UCSD-AML1 (cell line): ENCODE results near the gene DNAJC28.
"Not testable (repeated sequence)": the region's sequence is repeated elsewhere in the genome, so short reads cannot be mapped to it uniquely, and the experiment has no call there.

ENCODE experiments used
- DNase-seq: peaks from one replicate; lab custom pipeline; 2025; ENCODE audit not compliant: unreplicated experiment; lab: John Stamatoyannopoulos, UW

DNAJC28 gene

DNA sequence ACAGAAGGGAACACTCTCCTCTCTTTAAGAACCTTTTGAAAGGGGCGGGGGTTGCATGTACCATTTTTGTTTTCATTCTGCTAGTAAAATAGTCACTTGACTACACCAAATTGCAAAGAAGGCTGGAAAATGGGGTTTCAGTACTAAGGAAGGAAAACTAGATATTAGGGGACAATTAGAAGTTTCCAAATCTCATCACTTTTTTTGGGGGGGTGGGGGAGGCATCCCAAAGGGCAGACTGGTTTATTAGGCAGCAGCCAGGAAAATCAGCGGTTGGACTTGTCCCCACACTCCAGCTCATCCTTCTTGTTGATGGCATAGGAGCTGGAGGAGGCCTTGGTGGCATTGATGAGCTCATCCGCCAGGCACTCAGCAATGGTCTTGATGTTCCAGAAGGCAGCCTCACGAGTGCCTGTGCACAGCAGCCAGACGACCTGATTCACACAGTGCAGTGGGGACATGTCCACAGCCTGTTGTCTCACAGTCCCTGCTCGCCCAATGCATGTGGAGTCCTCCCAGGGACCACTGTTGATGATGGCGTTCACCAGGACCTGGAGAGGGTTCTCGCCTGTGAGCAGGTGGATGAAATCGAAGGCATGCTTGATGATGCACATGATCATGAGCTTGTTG lies 10.1 kb downstream of the DNAJC28 start:
- no peak for DNase-seq

DNA sequence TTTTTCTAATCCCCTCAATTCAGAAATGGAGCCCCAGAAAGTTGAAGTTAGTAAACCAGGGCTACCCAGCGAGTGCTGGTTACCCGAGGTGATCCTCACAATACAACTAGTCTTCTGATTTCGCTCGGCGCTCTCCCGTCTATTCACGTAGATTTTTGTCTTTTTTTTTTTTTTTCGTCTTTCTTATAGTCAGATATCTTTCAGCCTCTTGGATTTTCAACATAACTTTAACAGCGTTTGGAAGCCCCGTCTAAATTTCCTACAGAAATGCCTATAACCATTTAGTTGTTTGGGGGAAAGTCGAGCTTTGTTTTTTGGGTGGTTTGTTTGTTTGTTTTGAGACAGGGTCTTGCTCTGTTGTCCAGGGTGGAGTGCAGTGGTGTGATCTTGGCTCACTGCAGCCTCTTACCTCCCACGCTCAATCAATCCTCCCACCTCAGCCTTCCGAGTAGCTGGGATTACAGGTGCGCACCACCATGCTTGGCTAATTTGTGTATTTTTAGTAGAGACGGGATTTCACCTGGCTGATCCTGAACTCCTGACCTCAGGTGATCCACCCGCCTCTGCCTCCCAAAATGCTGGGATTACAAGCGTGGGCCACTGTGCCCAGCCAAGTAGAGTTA lies 10.9 kb downstream of the DNAJC28 start:
- DNase-seq: no peak

DNA sequence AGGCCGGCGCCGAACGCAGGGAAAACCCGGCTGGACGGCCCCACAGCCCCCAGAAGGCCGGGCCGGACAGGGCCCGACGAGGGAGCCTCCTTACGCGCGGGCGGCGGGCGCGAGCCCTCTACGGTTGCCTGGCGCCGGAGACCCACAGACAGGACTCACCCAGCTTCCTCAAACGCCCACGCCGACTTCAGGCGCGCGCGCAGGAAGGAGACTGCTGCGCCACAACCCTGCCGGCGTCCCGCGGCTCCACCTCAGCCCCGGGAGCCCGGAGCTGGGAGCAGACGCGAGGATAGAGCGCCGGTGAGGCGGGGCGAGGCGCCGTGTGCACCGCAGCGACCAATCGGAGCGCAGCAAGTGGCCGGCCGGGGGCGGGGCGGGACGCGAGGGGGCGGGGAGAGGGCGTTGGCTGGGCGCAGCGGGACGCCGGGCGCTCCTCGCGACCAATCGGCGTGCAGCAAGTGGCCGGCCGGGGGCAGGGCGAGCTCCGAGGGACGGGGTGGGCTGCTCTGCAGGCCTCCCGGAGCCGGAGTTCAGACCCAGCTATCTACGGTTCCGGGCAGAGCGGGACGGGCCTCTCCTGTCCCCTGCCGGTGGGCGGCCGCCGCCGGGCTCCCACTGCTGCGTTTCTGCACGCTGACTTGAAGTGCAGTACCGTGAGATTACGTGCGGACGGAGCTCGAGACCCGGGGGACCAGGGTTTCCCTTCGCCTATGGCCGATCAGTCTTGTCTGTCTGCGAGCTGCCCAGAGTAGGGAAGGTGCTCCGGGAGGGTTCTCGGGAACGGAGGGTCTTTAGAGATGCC lies 11.6 kb downstream of the DNAJC28 start, which contains the start of gene TMEM50B:
TSS of gene TMEM50B (minus strand) at position 296 of the 802 bp plus-strand sequence. CDS start 11,089 bp downstream, outside the sequence.
- DNase-seq: peak; percentile 98

DNA sequence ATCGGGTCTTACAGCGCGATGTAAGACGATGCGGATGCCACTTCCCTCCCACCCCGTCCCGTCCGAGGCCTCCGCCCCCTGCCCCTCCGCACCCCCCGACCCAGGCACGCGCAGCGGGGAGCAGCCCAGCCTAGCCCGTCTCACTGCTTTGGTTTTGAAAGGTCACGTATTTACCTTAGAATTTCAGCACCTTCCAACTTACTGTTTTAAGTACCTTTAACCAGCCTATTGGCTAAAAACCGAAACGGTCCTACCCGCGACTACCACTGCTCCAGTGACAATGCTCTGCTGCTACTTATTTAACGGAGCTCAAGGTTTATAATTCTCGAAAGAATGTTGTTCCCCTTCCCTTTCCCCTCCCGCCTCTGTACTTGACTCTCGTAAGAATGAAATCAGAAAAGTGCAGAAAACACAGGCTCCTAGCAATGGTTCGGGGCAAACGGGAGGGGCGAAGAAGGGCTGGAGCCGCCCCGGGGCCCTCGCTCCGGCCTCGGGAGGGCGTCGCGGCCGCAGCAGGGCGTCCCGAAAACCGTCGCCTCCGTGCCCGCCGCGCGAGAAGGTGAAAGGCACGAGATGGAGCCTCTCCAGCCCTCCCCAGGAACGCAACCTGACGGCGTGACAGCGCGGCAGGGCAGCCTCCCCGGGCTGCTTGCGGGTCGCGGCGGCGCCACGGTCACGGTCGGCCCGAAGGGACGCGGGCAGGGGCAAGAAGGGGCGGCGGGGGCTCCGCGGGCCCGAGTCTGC lies 12.4 kb downstream of the DNAJC28 start:
- peak; percentile 60 for DNase-seq

DNA sequence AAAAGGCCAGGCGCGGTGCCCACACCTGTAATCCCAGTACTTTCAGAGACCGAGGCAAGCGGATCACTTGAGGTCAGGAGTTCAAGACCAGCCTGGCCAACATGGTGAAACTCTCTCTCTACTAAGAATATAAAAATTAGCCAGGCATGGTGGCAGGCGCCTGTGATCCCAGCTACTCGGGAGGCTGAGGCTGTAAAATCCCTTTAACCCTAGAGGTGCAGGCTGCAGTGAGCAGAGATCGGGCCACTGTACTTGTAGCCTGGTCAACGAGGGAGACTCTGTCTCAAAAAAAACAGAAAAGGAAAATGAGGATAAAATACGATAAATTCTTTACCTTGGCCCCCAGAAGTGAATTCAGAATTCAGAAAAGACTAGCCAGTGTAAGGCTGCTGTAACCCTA lies 13.3 kb downstream of the DNAJC28 start:
- DNase-seq: no peak

DNA sequence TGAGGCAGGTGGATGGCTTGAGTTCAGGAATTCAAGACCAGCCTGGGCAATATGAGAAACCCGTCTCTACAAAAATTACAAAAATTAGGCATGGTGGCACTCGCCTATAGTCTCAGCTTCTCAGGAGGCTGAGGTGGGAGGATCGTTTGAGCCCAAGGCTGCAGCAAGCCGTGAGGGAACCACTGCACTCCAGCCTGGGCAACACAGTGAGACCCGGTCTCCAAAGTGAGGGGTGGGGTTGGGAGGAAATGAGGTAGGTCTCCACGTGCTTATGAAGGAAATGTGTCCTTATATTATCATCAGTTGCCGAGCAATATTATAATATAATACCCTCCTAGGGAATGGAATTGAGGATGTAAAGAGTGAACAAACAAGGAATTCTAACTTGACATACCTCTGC lies 14.4 kb downstream of the DNAJC28 start:
- DNase-seq: no peak

DNA sequence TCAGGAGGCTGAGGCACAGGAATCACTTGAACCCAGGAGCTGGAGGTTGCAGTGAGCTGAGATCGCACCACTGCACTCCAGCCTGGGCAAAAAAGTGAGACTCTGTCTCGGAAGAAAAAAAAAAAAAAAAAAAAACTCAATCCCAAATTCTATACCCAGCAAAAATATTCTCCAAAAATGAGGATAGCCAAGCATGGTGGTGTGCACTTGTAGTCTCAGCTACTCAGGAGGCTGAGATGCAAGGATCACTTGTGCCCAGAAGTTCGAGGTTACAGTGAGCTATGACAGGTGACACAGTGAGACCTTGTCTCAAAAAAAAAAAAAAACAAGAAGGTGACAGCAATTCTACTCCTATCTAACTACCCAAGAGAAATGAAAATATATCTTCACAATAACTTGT lies 18.2 kb downstream of the DNAJC28 start:
- no peak for DNase-seq

DNA sequence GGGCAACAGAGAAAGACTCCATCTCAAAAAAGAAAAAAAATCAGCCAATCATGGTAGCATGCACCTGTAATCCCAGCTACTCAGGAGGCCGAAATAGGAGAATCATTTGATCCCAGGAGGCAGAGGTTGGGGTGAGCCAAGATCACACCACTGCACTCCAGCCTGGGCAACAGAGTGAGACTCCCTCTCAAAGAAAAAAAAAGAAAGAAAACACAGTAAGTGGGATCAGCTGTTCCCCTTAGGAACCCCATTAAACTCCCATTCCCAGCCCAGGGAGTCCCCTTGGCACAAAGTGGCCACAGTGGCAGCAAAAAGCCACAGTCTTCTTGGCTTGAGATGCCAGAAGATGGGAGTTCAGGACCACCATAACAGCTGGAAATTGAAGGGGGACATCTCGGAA lies 20.8 kb downstream of the DNAJC28 start:
- DNase-seq: no peak

DNA sequence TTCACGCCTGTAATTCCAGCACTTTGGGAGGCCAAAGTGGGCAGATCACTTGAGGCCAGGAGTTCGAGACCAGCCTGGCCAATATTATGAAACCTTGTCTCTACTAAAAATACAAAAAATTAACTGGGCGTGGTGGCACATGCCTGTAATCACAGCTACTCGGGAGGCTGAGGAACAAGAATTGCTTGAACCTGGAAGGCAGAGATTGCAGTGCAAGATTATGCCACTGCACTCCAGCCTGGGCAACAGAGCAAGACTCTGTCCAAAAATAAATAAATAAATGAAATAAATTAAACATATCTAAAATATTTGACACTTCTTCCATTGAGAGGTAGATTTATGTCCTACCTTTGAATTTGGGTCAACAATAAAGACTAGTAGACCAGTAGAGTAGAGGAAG lies 22.3 kb downstream of the DNAJC28 start:
- DNase-seq: not testable (repeated sequence)

DNA sequence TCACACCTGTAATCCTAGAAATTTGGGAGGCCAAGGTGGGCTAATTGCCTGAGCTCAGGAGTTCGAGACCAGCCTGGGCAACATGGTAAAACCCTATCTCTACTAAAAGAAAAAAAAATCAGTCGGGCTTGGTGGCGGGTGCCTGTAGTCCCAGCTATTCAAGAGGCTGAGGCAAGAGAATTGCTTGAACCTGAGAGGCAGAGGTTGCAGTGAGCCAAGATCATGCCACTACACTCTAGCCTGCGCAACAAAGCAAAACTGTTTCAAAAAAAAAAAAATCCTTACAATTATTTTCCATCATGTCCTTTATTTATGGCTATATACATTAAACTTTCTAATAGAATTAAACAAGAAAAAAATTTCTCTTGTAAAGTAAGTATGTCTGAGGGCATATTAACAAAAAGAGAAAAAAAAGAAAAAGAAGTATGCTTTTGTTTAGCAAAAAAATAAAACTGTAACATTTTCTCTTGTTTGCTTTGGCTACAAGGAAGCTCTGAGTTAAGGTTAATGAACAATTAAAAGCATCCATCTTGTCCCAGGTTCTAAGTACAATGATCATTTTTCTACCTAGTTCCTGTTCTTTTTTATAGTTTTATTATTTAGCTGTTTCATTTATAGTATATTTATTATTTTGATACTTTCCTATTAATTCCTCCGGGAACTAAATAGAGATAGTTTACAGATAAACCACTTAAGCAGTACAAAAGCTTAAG lies 29.8 kb downstream of the DNAJC28 start:
- no peak for DNase-seq

DNA sequence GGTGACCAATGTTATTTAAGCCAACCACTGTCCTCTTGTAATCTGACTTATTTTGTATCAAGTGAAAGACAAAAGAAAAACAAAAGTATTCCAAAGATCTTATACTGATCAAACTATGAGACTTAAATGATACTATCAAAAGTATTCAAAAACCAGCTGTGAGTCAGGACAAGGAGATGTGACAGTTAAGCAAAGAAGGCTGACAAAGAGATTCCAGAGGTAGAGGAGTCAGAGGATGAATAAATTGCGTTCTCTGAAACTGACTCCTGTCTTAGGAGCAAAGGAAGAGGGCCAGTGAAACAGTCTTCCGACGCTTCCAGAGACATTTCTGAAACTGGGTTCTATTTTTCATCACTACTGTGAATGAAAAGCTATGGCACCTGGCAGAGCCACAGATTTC lies 32.7 kb downstream of the DNAJC28 start:
- no peak for DNase-seq

DNA sequence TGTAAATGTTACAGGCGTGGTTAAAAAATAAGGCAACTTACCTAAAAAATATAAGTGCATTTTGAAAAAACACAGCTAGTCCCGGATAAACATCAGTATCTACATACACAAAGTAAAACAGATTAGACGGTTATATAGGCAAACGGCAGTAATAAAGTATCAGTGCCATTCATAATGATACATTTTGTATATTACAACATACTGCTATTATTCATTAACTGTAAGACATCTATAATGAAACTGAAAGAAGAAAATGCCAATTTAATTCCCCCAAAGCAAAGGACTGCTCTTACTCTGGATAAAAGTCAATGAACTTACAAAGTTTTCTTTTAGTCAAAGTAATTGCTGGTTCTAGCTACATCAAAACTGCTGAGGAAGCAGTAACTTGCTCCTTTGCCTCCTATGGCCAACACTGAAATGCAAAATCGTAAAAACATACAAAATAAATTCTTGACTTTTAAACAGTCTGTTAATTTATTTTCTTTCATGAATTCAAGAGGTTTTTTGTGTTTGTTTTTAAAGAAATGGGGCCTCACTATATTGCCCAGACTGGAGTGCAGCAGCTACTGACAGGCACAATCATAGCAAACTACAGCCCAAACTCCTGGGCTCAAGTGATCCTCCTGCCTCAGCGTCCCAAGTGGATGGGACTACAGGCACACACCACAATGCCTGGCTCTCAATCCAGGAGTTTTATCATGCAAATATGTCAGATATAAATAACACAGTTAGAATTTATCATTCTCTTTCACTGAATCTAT lies 35.6 kb downstream of the DNAJC28 start:
- DNase-seq: no peak

DNA sequence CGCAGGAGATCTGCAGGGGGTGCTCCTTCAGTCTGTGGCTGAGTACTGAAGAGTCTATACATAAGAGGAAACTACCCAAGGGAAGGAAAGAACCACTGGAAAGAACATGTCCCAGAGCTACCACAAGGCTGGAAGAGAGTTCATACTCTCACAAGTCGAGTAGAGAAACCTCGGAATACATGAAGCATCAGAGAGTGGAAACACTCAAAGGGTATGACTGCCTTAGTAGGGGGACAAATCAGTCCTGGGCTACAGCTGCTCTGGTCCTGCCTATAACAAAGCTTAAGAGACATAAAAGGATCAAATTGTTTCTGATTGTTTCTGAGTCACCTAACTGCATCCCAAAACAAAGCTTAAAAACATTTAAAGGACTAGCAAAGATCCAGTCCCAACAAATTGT lies 39.2 kb downstream of the DNAJC28 start:
- DNase-seq: no peak

DNA sequence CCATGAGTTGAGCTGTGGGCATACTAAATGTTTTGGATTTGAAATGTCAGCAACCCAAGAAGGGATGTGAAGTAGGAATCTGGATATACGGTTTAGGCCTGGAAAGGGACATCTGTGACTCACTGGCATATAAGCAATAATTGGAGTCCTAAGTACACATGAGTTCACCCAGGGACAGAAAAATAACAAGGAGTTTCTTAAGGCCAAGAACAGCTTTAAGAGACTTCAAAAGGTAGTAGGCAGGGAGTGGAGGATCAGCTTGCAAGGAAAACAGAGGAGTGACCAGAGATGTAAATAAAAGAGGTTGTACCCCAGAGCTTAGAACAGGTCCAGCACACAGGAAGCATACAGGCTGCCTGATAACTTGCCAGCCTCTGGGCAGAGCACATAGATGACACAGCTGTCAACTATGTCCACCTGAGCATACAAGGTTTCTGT lies 39.9 kb downstream of the DNAJC28 start:
- DNase-seq: no peak

DNA sequence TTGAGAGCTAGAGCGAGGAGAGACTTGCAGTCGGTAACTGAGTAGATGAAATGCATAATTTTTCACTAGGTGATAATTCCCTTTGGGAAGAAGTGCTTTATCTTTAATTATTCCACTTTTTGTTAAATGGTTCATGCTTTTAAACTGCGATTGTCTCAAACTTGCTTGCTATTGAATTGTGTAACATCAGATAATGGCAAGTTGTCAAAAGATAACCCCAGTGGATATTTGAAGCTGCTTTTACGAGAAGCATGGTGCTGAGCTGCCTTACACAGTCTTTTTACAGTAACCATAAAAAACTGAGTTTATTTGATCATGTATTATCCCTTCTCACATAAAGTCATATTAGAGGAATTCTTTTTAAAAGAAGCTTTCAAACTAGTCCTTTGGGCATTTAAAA lies 41.9 kb downstream of the DNAJC28 start:
- no peak for DNase-seq

DNA sequence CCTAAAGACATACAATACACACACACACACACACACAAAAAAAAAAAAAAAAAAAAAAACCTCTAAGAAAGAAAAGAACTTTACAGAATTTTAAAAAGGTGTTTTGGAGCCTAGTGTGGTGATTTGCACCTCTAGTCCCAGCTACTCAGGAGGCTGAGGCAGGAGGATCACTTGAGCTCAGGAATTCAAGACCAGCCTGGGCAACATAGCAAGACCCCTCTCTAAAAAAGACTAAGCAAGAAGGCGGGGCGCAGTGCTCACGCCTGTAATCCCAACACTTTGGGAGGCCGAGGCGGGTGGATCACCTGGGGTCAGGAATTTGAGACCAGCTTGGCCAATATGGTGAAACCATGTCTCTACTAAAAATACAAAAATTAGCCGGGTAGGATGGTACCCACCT lies 44.9 kb downstream of the DNAJC28 start:
- not testable (repeated sequence) for DNase-seq

DNA sequence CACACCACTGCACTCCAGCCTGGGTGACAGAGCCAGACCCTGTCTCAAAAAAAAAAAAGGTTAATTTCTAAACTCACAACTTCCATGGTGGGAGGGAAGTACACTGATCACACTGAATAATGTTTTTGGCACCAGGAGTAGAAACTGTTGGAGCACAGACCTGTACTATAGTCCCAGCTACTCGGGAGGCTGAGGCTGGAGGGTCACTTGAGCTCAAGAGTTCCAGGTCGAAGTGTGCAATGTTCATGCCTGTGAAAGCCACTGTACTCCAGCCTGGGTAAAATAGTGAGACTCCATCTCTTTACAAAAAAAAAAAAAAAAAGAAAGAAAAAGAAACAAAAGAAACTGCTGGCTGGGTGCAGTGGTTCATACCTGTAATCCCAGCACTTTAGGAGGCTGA lies 47.0 kb downstream of the DNAJC28 start:
- DNase-seq: no peak

DNA sequence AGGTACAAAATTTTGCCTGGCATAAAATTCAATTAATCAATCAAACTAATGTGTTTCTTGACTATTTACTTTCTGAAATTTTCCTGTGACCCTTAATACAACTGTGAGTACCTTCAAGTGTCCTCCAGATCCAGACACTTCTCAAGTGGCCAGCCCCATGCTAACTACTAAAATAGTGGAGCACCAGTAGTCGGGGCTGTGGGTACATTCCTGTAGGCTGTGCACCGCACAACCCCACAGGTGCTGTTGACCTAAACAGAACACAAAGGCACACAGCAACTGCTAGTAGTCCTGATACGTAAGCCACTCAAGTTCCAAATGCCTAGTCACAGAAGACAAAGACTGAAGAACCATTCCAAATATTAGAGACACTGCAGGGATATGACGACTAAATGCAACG lies 48.3 kb downstream of the DNAJC28 start:
- DNase-seq: no peak

DNA sequence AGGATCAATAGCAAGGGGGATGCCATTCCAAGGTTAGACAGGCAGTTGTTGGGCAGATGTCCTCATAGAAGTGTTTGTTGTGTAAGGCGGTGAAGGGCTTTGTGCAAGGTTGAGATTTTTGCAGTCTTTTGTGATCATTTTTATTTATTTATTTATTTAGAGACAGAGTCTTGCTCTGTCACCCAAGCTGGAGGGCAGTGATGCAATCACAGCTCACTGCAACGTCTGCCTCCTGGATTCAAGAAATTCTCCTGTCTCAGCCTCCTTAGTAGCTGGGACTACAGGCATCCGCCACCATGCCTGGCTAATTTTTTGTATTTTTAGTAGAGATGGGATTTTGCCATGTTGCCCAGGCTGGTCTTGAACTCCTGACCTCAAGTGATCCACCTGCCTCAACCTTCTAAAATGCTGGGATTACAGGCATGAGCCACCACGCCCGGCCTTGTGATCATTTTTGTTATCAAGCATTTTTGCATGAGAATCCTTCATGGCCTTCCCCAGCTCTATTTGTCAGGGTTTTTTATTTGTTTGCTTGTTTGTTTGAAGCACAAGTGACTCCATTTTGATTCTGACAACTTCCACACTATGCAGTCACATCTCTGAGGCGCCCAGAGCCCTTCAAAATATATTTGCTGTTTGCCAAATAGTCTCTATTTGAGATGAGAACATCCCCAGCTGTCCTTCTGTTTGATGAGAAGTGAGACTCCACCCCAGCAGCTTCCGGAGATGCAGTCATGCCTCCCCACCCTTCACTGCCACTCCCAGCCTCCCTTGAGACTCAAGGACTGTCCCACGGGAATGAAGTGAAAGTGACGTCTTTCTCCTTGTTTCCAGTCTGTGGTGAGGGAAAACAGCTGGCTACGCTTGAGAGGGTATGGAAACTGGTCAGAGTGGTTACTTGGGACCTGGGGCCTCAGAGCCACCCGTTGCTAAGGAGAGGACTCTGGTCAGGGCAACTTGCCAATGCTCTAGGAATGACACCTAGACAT lies 49.7 kb downstream of the DNAJC28 start:
- DNase-seq: no peak
